Suppressor macrophage (primary cell): ENCODE results near the gene LIN37.
"Not testable (repeated sequence)": the region's sequence is repeated elsewhere in the genome, so short reads cannot be mapped to it uniquely, and the experiment has no call there.

Experiments used
- DNase-seq, 4 experiments: peaks; one replicate each; pipeline ENCODE4 v3.0.0-alpha.2; 2020 to 2022

The LIN37 gene

DNA sequence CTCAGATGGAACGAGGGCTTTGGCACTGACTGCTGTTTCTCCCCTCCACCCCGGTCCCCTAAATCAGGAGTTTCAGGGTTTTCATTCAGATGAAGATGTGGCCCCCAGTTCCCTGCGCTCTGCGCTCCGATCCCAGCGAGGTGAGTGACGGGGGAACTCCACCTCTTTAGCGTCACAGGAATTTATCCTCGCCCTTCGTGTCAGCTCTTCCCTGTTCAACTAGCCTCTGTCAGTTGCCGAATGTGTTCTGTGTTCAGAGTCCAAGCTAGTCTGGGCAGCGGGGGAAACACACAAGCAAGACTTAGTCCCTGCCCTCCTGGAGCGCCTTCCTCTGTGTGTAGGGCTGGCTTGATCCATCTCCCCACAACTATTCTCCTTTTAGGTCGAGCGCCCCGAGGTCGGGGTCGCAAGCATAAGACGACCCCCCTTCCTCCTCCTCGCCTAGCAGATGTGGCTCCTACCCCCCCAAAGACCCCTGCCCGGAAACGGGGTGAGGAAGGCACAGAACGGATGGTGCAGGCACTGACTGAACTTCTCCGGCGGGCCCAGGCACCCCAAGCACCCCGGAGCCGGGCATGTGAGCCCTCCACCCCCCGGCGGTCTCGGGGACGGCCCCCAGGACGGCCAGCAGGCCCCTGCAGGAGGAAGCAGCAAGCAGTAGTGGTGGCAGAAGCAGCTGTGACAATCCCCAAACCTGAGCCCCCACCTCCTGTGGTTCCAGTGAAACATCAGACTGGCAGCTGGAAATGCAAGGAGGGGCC is 28.8 kb upstream of the LIN37 start:
- DNase-seq, result no peak

DNA sequence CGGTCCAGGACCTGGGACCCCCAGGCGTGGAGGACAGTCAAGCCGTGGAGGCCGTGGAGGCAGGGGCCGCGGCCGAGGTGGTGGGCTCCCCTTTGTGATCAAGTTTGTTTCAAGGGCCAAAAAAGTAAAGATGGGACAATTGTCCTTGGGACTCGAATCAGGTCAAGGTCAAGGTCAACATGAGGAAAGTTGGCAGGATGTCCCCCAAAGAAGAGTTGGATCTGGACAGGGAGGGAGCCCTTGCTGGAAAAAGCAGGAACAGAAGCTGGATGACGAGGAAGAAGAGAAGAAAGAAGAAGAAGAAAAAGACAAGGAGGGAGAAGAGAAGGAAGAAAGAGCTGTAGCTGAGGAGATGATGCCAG is 28.2 kb upstream of the LIN37 start:
- DNase-seq, result no peak

DNA sequence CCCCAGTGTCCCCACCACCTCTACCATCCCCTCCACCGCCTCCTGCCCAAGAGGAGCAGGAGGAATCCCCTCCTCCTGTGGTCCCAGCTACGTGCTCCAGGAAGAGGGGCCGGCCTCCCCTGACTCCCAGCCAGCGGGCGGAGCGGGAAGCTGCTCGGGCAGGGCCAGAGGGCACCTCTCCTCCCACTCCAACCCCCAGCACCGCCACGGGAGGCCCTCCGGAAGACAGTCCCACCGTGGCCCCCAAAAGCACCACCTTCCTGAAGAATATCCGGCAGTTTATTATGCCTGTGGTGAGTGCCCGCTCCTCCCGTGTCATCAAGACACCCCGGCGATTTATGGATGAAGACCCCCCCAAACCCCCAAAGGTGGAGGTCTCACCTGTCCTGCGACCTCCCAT is 27.7 kb upstream of the LIN37 start:
- no peak for DNase-seq

DNA sequence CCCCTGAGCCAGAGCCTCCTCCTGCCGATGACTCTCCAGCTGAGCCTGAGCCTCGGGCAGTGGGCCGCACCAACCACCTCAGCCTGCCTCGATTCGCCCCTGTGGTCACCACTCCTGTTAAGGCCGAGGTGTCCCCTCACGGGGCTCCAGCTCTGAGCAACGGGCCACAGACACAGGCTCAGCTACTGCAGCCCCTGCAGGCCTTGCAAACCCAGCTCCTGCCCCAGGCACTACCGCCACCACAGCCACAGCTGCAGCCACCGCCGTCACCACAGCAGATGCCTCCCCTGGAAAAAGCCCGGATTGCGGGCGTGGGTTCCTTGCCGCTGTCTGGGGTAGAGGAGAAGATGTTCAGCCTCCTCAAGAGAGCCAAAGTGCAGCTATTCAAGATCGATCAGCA is 27.0 kb upstream of the LIN37 start:
- no peak for DNase-seq

DNA sequence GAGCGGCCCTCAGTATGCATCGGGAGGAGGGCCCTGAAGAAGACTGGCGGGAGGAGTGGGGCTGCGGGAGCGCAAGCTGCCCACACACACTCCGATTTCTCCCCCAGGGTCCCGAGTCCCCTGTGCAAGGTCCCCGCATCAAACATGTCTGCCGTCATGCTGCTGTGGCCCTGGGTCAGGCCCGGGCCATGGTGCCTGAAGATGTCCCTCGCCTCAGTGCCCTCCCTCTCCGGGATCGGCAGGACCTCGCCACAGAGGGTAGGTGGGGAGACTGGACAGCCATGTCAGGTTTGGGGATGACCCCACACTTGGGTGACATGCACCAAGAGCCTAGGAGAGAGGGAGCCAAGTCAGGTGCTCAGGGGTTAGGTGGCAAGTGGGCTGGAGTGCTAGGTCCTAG is 25.9 kb upstream of the LIN37 start:
- DNase-seq, result no peak

DNA sequence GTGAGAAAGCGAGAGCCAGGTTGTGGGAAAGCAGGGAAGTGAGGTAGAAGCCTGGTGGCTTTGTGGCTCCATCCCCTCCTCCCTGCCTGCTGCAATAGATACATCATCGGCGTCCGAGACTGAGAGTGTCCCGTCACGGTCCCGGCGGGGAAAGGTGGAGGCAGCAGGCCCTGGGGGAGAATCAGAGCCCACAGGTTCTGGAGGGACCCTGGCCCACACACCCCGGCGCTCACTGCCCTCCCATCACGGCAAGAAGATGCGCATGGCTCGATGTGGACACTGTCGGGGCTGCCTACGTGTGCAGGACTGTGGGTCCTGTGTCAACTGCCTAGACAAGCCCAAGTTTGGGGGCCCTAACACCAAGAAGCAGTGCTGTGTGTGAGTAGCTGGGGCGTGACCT is 25.5 kb upstream of the LIN37 start:
- DNase-seq, result no peak

DNA sequence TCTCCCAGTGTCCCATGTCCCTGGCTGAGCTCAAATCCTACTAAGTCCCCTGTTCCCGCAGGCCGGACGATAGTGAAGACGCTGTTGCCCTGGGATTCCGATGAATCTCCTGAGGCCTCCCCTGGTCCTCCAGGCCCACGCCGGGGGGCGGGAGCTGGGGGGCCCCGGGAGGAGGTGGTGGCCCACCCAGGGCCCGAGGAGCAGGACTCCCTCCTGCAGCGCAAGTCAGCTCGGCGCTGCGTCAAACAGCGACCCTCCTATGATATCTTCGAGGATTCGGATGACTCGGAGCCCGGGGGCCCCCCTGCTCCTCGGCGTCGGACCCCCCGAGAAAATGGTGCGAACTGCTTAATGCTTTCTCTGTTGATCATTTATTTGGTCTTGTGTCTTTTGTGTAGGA is 24.7 kb upstream of the LIN37 start:
- no peak for DNase-seq

DNA sequence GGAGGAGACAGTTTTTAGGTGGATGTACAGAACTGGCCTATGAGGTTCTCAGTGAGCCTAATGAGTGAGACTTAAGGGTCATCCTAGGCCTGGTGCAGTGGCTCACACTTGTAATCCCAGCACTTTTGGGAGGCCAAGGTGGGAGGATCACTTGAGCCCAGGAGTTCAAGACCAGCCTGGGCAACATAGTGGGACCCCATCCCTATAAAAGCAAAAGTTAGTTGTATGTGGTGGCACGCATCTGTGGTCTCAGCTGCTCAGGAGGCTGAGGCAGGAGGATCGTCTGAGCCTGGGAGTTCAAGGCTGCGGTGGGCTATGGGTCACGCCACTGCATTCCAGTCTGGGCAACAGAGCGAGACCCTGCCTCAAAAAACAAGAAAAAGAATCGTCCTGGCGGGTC is 24.2 kb upstream of the LIN37 start:
- DNase-seq, result not testable (repeated sequence)

DNA sequence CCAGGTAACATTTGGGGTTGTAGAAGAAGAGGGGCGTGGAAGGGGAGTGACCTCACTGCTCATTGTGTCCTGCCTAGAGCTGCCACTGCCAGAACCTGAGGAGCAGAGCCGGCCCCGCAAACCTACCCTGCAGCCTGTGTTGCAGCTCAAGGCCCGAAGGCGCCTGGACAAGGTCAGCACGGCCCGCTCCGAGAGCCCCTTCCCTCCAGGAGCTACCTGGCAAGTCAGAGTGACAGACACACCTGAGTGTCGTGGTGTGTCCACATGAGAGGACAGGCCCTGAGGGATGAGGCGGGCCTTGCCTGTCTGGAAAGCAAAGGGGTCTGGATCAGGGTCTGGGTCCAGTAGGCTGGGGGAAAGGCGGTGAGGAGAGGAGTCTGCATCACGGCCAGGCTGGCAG is 23.8 kb upstream of the LIN37 start:
- DNase-seq, result no peak

DNA sequence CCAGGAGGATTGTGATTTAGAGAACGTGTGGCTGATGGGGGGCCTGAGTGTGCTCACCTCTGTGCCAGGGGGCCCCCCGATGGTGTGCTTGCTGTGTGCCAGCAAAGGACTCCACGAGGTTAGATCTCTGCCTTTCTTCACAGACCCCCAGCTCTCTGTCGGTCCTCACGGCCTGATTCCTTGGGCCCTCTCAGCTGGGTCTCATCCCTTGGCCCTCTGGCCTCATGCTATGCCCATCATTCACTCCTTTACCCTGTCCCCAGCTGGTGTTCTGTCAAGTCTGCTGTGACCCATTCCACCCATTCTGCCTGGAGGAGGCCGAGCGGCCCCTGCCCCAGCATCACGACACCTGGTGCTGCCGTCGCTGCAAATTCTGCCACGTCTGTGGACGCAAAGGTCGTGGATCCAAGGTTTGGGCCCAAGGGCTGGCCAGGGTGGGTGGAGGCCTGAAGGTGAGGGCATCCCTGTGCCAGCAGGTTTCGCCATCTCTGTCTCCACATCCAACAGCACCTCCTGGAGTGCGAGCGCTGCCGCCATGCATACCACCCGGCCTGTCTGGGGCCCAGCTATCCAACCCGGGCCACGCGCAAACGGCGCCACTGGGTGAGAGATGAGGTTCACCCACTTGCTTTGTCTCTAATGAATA is 23.0 kb upstream of the LIN37 start:
- no peak for DNase-seq

DNA sequence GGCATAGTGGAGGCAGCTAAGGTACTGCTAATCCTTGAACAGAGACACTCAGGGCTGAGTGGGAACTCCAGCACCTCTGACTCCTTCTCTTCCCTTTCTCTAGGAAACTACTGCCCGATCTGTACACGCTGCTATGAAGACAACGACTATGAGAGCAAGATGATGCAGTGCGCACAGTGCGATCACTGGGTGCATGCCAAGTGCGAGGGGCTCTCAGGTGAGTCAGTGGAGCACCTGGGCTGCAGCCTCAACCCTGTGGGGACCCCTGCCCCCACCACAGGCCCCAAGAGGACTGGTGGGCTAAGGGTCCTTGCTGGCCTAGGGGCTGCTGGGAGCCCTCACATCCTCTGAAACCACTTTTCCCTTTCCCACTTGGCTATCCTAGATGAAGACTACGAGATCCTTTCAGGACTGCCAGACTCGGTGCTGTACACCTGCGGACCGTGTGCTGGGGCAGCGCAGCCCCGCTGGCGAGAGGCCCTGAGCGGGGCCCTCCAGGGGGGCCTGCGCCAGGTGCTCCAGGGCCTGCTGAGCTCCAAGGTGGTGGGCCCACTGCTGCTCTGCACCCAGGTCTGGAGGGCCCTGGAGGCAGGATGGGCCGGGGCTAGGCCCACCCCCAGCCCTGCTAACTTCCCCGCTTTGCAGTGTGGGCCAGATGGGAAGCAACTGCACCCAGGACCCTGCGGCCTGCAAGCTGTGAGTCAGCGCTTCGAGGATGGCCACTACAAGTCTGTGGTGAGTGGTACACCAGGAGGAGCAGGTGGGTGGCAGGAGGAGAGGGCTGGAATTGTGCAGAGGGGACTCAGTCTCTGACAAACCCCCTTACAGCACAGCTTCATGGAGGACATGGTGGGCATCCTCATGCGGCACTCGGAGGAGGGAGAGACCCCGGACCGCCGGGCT is 21.1 kb upstream of the LIN37 start:
- DNase-seq, result no peak

DNA sequence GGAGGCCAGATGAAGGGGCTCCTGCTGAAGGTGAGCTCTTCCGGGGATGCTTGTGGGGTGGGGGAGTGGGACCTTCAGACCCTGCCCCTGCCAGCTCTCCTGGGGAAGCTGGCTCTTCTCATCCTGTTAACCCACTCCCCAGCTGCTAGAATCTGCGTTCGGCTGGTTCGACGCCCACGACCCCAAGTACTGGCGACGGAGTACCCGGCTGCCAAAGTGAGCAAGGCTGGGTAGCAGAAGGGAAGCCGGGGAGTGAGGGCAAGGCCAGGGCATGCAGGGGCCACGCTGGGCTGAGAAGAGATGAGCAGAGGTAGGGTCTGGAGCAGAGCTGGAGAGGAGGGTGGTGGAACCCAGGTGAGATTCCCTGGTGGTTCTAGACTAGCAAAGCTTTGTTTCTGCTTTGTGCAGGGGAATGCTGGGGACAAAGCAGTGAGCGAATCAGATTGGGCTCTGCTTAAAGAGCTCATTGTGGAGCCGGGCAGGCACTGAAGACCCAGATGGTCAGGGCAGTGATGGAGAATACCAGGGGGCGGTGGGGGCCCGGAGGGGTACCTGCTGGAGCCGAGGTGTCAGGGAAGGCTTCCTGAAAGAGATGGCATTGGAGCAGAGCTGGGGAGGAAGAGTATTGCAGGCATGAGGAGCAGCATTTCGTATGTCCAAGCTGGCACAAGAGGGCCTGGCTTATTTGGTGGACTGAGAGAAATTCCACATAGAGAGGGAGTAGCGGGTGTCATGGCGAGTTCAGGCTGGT is 20.2 kb upstream of the LIN37 start:
- DNase-seq, result no peak

DNA sequence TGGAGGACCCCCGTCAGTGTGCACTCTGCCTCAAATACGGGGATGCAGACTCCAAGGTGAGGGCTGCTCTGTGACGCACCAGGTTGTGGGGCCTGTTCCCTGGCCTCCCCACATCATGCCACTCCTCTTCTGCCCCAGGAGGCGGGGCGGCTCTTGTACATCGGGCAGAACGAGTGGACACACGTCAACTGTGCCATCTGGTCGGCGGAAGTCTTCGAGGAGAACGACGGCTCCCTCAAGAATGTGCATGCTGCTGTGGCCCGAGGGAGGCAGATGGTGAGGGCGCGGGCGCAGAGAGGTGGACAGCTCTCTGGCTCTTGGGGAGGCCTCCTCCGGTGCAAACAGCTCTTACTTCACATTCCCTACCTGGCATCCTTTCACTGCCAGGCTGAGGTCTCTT is 19.4 kb upstream of the LIN37 start:
- no peak for DNase-seq

DNA sequence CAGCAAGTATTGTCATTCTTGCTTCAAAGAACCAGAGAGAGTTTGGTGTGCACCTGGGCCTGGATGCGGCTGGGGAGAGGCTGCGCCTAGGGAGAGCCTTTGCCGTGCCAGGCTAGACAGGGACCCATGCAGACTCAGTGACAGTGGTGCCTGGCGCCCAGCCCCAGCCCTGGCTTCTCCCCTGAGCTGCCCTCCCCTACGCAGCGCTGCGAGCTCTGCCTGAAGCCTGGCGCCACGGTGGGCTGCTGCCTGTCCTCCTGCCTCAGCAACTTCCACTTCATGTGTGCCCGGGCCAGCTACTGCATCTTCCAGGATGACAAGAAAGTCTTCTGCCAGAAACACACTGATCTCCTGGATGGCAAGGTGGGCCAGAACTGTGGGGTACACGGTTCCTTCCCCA is 18.6 kb upstream of the LIN37 start:
- no peak for DNase-seq

DNA sequence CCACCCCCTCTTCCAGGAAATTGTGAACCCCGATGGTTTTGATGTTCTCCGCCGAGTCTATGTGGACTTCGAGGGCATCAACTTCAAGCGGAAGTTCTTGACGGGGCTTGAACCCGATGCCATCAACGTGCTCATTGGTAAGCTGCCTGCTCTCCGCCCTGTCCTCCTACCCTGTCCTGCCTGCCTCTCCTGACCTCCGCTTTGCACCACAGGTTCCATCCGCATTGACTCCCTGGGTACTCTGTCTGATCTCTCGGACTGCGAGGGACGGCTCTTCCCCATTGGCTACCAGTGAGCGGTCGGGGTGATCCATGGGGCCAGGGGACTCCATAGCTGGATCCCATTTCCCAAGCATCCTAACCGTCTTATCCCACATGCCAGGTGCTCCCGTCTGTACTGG is 18.1 kb upstream of the LIN37 start:
- no peak for DNase-seq

DNA sequence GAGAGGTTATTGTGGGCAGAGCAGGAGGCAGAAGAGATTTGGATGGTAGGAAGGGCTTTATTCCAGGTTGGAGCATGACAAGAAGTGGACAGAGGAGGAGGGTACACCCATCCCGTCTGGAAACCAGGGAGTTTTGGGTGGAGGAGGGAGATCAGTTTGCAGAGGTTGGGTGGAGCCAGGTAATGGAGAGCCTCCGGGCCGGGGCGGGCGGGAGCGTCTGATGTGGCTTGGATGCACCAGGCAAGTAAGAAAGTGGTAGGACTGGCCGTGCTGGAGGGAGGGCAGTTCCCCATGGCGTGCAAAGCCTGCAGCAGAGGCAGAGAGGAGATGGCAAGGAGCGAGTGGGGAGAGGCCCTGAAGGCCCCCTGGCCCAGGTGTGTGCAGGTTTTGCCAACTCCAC is 17.0 kb upstream of the LIN37 start:
- no peak for DNase-seq

DNA sequence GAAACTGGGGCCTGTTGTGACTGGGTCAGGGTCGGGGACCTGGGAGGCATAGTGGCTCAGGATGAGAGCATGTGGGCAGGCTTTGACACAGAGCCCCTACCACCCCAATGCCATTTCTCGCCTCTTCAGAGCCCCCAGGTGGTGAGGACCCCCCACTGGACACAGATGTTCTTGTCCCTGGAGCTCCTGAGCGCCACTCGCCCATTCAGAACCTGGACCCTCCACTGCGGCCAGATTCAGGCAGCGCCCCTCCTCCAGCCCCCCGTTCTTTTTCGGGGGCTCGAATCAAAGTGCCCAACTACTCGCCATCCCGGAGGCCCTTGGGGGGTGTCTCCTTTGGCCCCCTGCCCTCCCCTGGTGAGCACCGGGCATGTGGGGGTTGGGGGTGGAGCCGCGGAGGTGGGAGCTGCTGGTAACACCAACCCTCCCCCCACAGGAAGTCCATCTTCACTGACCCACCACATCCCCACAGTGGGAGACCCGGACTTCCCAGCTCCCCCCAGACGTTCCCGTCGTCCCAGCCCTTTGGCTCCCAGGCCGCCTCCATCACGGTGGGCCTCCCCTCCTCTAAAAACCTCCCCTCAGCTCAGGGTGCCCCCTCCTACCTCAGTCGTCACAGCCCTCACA is 16.5 kb upstream of the LIN37 start:
- no peak for DNase-seq

DNA sequence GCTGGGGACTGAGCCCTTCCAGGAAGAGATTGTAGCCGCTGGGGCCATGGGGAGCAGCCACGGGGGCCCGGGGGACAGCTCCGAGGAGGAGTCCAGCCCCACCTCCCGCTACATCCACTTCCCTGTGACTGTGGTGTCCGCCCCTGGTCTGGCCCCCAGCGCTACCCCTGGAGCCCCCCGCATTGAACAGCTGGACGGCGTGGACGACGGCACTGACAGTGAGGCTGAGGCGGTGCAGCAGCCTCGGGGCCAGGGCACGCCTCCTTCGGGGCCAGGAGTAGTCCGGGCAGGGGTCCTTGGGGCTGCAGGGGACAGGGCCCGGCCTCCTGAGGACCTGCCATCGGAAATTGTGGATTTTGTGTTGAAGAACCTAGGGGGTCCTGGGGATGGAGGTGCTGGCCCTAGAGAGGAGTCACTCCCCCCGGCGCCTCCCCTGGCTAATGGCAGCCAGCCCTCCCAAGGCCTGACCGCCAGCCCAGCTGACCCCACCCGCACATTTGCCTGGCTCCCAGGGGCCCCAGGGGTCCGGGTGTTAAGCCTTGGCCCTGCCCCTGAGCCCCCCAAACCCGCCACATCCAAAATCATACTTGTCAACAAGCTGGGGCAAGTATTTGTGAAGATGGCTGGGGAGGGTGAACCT is 15.7 kb upstream of the LIN37 start:
- DNase-seq, result no peak

DNA sequence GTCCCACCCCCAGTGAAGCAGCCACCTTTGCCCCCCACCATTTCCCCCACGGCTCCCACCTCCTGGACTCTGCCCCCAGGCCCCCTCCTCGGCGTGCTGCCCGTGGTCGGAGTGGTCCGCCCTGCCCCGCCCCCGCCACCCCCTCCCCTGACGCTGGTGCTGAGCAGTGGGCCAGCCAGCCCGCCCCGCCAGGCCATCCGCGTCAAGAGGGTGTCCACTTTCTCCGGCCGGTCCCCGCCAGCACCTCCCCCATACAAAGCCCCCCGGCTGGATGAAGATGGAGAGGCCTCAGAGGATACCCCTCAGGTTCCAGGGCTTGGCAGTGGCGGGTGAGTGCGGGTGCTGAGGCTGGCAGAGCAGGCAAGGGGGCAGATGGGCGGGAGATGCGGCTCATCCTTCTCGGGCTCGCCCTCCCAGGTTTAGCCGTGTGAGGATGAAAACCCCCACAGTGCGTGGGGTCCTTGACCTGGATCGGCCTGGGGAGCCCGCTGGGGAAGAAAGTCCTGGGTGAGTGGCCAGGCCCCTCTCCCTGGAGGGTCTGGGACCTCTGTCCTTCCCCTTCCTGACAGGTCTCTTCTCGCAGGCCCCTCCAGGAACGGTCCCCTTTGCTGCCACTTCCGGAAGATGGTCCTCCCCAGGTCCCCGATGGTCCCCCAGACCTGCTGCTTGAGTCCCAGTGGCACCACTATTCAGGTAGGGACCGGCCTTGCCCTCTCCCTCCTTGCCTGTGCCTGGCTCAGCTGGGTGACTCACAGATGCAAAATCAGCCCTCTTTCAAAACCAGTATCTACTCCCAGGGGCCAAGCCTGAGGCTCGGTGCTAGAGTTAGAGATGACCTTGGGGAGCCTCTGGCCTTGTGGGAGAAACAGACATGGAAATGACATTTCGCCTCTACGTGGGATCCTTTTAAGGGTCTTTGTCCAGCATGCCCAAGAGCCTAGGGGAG is 14.9 kb upstream of the LIN37 start:
- DNase-seq, result no peak

DNA sequence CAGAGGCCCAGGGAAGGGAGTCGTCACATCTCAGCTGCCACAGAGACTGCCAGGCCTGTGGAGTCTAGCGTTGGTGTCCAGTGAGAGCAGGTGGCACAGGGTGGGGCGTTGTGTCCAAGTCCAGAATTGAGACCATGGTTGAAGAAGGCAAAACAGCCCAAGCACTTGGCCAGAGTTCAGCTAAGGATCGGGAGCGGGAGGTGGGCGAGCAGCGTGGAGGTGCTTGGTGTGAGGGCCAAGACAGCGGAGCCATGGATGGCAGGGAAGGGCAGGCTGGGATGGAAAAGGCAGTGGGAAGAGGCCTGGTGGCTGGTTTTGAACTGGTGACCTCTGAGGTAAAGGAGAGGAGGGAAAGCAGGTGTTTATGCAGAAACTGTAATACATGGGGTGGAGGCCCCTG is 14.1 kb upstream of the LIN37 start:
- DNase-seq, result no peak

DNA sequence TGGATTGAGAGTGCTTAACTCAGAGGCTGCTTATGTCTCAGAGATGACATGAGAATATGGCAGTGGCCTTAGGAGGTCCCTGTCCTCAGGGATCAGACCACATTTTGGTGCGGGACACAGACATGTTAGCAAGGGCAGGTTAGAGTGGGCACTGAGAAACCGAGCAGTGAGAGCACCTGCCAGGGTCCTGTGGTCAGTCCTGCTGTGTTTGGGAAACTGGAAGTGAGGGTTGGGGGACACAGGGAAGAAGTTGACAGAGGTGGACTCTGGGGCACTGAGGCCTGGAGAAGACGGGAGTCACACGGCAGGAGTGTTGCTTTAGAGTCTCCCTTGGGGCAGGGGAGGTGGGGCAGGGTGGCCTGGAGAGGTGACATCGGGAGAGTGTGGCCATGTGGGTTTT is 13.5 kb upstream of the LIN37 start:
- no peak for DNase-seq
